Measurements from ENCODE around the gene CLDN11.

GRCh38 chr3:170387950-170388349, 30.7 kb upstream of the CLDN11 start:
- TF ChIP-seq CTCF (conservative IDR thresholded peaks at IDR 0.05 in 1 of 2, IDR thresholded peaks at IDR 0.05 in 1 of 2; ENCODE audit: low read depth in 1 of 2, low read length in 2 of 2) (no peak), EZH2 (IDR thresholded peaks at IDR 0.05; ENCODE audit: low read length, missing control alignments) (no peak)

Data from fibroblast of lung (primary cell).